ENCODE measurements around the gene NFATC1.

DNA sequence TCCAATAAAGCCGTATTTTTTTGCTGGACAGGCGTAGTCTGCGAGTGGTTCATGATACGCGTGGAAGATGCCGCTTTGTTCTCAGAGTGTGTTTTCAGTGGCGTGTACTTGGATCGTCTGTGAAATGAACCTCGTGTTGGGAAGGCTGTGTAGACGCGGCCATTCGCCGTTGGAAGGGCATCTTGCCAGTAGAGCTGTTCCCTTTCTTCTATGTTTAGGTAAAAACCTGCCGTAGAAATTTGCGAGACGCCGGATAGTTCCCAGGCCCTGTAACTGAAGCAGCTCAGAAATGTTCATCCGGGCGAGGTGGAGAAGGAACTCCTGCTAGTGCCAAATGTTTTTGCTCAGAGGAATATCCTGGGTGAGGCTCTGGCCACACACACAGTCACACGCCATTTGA is 133.6 kb downstream of the NFATC1 start:
- TF ChIP-seq, protein P1, sequence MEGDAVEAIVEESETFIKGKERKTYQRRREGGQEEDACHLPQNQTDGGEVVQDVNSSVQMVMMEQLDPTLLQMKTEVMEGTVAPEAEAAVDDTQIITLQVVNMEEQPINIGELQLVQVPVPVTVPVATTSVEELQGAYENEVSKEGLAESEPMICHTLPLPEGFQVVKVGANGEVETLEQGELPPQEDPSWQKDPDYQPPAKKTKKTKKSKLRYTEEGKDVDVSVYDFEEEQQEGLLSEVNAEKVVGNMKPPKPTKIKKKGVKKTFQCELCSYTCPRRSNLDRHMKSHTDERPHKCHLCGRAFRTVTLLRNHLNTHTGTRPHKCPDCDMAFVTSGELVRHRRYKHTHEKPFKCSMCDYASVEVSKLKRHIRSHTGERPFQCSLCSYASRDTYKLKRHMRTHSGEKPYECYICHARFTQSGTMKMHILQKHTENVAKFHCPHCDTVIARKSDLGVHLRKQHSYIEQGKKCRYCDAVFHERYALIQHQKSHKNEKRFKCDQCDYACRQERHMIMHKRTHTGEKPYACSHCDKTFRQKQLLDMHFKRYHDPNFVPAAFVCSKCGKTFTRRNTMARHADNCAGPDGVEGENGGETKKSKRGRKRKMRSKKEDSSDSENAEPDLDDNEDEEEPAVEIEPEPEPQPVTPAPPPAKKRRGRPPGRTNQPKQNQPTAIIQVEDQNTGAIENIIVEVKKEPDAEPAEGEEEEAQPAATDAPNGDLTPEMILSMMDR (IDR thresholded peaks at IDR 0.05), result no peak
- TF ChIP-seq POLR2A (IDR thresholded peaks at IDR 0.05), result no peak

Measured in thyroid gland (tissue), 4 donors.